Stimulated activated CD8-positive, alpha-beta memory T cell treated with anti-CD3 and anti-CD28 coated beads, Interleukin-7, amount 100 ng/mL, for 48 hours (primary cell): Measurements from ENCODE around the gene LHFPL2.

Experiments
- DNase-seq, 2 donors: peaks; one replicate each; pipeline ENCODE4 v3.0.0-alpha.2; 2020; ENCODE audit warnings: low read depth in 1 of 2; ENCODE audit errors: extremely low read depth in 1 of 2

Gene LHFPL2

DNA sequence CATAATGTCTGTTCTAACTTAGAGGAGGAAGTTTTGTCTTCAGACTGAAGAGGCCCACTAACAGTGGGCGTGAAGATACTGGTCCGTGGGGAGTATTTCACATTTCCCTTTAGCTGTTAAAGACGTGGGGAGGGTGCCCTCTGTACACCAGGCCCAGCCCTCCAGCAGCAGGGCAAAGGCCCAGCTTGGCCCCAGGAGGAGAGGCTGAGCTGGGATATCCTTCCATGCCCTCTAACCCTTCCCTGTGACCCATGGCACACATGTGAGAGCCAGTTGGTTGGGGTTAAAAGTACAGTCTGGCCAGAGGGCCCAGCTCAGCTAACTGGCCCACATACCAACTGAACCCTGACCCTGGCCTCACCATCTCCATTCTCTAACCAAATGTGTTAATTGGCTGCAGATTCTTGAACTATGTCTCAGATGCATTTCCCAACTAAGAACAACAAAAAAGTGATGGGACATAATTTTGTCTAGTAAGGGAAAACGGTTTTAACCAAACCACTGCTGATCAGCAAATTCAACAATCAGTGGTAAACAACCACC lies 74.4 kb downstream of the LHFPL2 start:
- DNase-seq = no peak

DNA sequence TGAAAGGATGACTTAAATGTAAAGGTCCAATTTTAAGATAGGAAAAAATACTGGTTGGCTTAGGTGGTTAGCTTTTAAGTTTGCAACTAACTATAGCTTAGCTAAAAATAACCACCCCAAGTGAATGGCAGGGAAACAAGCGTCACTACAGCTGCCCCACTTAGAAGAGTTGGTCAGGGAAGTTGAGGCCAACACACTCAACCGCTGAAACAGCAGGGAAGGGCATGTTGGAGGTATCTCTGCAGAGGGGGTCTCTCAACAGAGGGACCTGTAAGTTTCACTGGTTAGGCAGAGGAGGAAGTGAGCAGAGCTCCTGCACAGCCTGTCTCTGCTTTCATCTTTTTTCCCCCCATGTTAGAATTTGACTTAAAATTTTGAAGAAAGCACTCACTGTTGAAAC lies 75.3 kb downstream of the LHFPL2 start:
- no peak for DNase-seq

DNA sequence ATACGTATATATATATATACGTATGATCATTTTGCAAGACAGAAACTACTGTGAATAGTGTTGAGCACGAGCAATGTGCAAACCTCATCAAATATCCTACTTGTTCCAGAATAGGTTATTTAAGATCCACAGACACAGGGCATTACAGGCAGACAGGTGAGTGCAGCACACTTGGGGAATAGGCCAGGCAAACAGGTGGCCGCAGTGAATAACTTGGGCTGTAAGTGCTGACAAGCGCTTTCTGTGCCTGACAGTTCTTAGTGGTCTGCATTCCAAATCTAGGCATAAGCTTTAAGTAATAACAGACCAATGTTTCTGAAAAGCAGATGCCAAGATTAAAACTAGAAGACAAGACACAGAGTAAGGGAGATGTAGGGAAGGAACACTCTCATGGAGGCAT lies 77.9 kb downstream of the LHFPL2 start:
- DNase-seq = no peak

DNA sequence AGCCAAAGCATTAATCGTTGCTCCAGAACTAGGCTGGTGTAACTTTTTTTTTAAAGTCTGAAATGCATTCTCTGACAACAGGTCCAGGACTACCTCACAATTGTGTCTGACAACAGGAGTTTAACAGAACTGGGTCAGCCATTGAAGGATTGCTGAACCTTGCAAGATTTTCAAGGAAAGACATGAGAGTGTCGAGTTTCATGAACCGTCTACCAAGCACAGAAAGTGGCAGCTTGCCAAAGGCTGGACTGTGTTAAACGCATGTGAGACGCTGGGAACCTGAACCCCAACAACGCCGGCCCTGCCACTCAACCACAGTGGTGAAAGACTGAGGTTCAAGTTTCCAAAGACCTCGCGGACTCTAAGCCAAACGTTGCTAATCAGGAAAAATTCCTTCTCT lies 79.1 kb downstream of the LHFPL2 start:
- no peak for DNase-seq

DNA sequence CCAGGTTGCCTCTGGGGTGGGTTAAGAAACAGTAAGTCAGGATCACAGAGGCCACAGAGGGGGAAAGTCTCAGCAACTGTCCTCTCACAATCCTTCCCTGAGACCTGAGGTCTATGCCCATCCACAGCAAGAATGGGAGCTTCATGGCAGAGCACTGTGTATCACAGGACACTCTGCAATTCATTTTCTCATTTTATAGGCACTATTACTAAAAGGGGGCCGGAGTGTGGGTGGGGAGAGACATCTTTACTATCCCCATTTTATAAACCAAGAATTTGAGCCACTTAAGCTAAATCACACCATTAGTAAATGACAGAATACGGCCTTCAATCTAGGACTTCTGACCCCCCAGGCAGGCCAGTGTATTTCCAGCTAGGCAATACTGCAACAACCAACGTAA lies 79.9 kb downstream of the LHFPL2 start:
- no peak for DNase-seq

DNA sequence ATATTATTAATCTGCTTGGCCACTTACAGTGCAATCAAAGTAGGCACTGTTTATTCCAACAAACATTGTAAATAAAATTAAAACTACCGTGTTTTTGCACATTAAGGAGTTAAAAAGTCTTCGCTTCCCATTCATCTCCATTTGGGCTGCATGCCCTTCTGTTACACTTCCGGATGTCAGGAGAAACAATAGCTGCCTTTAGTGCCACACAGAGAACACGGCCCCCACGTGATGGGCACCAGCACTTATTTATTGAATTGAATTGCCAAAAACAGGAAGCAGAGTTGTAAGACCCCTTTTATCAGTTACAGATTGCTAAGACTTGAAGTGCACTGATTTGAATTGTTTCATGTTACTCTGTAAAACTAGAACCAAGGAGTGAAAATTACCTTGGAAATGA lies 80.4 kb downstream of the LHFPL2 start:
- DNase-seq = no peak

DNA sequence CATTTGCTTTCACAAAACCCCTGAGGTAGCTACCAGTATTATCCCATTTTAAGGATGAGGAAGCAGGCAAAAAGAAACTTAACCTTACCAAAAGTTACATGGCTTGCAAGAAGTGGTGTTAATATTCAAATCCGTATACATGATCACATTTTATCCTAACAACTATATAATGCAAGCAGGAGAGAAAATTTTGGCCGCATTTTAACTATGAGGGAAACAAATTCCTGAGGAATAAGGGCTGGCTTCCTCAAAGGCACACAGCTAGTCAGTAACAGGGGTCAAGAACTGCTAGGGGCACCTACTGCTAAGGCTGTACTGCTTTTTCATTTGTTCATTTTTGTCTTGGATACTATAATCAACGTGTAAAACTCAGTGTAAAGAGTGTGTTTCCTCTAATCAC lies 81.0 kb downstream of the LHFPL2 start:
- DNase-seq = no peak

DNA sequence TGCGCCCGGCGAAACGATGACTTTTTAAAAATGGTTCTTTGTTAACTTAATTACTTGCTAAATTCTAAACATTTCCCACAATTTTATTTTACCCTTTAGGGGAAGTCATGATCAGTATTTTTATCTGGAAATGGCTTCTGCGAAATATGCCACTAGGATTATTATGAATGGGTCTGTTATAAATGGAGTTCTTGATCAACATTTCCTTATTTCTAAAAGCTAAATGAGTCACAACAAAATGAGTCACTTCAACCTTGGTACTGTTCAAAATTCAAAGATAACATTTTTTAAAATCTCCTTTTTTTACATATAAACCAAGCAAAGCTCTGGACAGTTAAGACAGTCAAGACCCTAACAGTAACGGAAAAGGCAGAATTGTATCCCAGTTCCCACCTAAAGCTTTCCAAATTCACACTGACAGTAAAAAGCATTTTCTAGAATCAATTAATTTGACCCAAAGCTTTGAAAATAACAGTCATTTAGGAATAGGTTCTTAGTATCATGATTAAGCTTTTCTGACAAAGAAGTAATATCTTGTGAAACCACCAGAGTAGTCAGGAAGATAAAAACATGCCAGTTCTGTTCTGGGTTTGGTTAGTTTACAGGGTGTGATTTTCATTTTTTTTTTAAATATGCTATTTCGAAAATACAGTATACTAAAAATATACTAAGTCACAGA lies 81.7 kb downstream of the LHFPL2 start:
- DNase-seq = no peak

DNA sequence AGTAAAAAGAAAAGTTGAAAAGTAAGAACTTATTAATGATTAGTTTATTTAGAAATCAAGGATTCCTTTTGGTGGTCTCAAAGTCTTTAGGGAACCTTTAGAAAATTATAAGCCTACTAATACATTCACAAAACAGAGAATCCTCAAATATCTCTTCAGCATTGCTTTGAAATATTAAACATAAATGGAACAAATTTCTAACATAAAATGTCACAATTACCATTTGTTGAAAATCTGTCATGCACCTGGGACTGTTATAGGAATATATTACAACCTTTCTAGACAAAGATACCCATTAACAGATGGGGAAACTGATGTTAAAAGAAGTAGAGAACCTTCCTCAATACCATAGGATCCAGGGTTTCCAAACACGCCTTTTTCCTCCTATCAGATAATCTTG lies 83.2 kb downstream of the LHFPL2 start:
- no peak for DNase-seq

DNA sequence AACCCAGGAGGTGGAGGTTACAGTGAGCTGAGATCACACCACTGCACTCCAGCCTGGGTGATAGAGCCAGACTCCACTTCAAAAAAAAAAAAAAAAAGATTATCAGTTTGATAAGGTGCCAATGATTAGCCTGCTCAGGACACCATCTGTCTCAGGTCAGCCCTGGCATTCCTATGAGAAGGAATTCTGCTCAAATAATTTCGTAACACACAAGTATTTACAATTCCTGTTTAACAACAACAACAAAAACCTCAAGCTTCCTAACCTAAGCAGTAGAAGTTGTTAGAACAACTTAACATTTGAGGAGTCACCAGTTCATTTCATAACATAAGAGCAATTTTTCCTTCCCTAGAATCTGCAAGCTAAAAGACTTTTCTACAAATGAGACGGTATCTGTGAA lies 85.0 kb downstream of the LHFPL2 start:
- DNase-seq = no peak

DNA sequence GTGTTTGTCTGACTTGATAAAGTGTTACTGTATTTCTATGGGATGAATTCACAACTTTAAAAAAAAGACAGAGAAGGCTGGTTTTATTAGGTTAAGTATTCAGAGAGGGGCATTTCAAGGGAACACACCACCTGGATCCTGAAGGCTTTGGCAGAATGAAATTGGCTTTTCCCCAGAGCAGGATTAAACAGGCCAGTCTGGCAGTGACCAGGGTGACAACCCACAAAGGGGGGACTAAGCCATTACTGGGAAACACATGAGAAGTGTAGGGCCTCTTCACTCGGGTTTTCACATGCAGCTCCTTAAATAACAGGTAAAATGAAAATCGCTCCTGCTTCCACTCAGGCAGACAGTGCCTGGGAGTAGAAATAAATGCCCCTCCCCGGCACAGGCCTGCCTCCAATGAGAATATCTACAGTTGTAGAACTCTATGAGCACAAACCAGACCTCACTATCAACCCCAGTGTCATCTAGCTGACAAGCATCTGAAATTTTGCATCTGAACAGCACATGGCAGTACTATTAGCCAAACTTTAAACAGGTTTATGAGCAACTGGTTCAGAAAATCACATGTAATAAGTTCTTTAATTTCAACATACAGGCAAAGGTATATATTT lies 85.8 kb downstream of the LHFPL2 start:
- DNase-seq = no peak

DNA sequence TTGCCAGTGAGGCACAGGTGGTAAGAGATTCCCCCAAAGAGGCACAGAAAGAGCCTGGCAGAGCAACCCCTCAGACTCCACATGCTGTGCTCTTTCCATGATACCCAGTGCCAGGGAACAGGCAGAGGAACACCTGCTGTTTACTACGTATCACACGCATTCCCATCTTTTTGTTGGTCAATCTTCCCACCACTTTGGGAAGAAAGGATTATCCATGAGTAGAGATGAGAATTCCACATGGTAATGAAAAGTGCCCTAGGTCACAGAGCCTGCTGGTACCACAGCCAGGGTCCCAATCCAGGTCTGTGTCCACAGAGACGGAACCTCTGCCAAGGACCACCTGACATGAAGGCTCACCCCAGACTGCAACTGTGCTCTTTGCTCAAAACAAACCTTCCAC lies 86.6 kb downstream of the LHFPL2 start:
- no peak for DNase-seq

DNA sequence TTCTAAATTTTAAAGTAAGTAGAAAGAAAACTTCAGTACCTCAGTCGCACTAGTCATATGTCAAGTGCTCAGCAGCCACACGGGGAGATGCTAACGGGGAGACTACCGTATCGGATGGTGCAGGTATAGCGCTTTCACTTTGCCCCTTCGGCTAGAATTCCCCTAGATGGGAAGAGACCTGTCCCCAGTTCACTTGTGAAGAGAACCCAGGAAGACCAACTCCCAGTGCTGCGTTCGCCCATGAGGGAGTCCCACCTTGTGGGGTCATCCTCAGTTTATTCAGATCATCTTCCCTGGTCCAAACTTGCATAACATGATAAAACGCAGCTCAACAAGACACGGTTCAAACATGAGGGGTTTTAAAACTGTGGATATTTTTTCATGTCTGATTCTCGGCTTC lies 87.3 kb downstream of the LHFPL2 start:
- DNase-seq = no peak

DNA sequence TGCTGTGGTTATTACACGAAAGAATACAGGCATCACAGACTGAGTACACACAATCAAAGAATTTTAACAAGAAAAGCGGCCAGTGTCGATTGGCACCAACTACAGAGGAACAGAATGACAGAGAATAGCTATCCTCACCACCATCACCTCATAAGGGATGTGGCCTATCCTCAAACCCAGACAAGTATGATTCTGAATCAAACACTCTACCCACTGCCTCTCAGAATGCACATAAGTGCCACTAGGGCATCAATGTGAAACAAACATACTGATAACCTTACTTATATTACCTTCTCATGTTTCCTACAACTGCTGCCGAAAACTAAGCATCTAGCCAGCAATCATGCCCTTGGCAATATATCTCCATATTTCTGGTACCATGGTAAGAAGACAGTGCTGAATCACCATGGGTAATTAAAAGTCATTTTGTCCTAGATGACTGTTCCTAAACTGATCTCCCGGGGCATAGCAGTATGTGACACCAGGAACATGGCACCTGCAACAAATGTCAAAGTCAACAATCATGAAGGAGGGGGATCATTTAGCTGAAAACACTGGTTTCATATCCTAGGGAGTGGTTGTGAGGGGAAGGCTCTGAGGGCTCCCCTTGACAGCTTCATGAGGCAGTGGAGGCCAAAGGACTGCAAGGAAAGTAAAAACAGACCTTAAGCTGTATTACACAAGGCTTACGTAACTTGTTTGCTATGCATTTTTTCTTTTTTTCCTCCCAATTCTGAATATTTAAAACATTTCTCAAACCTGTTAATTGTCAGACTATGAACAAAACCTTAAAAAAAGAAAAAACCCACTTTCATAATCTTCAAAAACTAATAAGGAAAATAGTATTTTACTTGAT lies 88.3 kb downstream of the LHFPL2 start:
- DNase-seq = no peak

DNA sequence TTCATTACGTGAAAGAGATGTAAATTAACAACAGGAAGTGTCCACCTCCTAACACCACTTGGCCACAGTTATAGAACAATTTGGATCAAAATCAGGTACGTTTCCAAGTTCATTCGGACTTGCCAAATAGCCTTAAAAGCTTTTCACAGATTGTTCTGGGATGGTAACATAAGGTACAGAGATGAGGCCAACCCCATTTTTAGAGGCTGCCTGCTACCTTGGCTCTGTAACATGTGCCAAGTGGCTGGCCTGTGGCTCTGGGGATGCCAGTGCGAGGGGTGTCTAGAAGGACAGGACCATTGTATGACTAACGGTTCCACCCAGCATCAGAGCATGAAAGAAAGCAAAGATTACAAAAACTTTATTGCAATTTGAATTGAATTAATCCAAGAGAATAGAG lies 91.0 kb downstream of the LHFPL2 start:
- no peak for DNase-seq

DNA sequence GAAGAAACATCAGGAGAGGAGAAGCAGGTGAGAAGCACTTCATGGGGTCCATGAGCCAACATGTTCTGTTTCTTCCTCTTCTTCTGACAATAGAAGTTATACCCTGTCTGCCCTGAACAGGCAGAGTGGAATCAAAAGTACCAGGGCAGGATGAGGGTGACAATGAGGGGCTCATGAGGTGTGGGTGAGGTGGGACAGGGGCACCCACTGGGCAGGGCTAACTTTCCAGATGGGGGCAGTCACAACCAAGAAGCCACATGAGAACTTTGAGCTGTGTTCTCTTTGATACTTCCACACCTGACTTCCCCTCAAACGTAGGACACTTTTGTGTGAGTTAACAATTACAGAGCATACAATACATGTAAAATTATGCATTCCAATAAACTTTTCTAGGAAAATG lies 92.7 kb downstream of the LHFPL2 start:
- no peak for DNase-seq

DNA sequence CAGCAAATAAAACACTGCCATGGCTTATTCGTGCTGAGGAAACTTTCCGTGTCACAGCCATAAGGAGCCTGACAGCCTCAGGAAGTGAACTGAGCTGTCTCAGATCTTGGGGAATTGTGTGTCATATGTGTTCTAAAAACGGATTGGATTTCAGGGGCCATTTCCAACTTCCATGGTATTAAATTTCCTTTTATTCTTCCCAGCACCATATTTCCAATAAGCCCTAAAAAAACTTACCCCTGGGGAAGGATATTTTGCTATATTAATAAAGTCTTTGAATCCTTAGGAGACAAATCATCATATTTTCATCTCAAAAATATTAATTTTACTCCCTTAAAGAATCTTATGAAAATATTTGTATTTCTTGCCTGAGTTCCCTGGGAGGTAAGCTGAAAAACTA lies 93.9 kb downstream of the LHFPL2 start:
- DNase-seq = no peak

DNA sequence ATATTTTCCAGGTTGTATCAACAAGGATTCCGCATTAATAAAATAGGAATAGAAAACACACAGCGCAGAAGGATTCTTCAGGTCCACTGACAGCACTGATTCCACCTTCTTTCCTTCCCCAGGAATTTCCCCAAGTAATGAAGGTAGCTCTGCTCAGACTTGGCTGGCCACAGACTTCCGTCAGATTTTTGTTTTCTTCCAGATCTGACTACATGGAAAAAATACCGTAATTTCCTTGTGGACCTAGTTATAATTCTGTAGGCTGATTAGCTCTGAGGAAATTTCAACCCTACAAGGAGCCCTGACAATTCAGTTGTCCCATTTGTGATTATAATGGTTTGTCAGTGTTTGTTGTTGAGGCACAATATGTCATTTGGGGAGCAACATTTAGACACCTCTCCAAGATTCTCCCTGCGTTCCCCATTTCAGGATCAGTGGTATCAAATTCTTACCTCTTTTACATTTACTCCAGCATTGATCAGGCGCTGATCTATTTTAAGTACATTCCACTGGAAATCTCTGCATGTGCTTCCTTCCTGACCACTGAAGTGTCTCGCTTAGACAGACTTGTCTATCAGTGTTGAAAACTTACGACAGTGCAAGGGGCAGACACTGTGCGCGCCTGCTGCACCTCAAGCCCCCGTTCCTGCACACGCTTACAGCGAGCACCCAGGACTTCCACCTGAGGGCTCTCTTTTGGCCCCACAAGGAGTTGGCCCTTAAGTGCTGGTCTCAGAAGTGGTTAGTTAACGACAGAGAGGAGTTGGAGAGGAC lies 94.8 kb downstream of the LHFPL2 start:
- no peak for DNase-seq

DNA sequence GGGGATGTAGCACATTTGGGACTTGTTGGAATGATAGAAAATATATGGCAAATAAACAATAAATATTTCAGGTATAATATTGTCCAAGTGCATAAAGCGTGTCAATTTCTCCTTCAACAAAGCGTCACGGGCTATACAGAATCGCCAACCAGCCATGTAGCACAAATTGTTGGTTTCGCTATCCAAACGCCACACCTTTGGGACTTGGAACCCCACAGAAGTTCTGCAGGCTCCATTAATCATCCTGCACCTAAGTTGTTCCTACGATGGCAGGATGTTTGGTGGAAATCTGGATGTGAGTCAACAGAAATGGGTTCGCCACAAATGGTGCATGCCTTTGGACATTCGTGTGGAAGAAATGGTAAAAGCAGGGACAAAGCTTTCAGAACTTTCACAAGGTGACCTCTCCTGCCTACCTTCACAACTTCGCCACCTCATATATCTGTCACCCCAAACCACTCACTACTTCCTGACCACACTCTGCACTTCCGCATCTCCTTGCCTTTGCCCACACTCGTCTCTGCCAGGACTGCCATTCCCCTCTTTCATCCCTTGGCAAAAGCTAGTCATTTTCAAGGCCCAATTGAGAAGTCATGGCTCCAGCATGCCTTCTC lies 95.7 kb downstream of the LHFPL2 start:
- no peak for DNase-seq

DNA sequence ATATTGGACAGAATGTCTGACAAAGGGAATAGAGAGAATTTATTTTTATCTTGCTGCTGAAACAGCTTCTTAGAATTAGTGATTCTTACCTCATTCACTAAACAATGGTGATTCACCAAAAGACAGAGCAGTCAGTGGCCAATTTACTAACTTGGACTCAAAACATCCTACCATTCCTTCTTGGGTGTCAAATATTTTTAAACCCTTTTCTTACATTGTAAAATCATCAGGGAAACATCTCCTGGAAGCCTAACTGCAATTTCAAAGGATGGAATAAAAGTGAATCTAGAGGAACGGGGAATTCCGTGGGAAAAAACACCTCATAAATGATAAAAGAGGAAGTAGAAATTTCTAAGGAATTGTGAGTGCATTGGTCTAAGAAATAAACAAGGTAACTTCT lies 97.7 kb downstream of the LHFPL2 start:
- no peak for DNase-seq

DNA sequence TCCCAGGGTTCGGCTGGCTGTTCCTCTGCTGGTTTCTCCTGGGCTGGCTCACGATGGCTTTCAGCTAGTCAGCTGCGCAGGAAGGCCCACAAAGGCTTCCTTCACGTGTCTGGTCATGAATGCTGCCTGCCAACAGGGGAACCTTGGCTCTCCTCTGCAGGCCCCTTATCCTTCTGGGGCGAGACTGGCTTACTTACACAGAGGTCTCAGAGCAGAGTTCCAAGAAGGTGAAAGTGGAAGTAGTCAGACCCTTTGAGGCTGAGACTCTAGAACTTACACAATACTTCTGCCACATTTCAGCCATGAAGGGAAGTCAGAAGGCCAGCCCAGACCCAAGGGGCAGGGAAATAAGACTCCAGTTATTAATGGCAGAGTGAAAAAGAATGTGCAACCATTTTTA lies 99.5 kb downstream of the LHFPL2 start:
- no peak for DNase-seq
